ENCODE data around the gene C22orf39. TPM values are rescaled to one million over a fixed set of nuclear protein-coding genes. Genes with fewer than 3 reads are reported as not detected.
A peak's percentile ranks its signal among the peaks of the same experiment; 100 is the strongest.

The C22orf39 gene
- total RNA-seq, 1 experiment from 2014 or later = 39.0 TPM

- H3K36me3 ChIP-seq (ENCODE audit: insufficient read depth, low read length) = peaks cover 35% of the 10 kb centered on the region
Observed at GRCh38 chr22:19479355-19480172, 32.1 kb upstream of the C22orf39 start, which contains the start of gene CDC45. TSS of gene CDC45 (plus strand) at chr22:19479920. CDS start at chr22:19479969, 49 bp downstream.

DNA sequence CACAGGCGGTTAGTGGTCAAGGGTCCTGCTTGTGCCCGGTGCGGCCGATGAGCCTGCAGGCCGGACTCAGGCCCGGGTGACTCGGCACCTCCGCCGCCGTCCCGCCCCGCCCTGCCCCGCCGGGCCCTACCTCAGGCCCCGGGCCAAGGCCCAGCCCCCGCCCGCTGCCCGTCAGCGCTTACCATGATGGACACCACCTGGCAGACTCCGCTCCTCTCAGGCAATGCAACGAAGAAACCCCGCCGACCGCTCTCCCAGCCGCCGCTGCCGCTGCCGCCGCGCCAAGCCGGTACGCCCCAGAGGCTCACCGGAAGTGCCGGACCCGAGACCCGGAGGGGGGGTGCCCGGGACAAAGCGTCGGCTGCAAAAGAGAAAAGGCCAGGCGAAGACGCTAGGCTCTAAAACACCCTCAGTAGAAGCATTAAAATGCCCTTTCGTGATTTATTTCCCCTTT, 31.4 kb upstream of the C22orf39 start, which contains the start of gene UFD1:
TSS of gene UFD1 (minus strand) at position 293 of the 454 bp plus-strand sequence. CDS start at position 185, 108 bp downstream.
- Histone ChIP-seq H4K20me1 (ENCODE audit: insufficient read depth, low read depth, low read length) (peaks cover 3% of the 10 kb centered on the region; the same call in 1 of the 2 replicates), H3K36me3 (ENCODE audit: insufficient read depth, low read length) (peaks cover 30% of the 10 kb centered on the region), H3K27ac (ENCODE audit: low read length) (peak within 1 kb of the TSS; percentile 88), H3K9me2 (replicated peaks; ENCODE audit: insufficient read depth, low read length) (no peaks in the 10 kb centered on the region), H3K79me2 (ENCODE audit: low read length) (peaks cover 75% of the 10 kb centered on the region), H3K9me3 (ENCODE audit: low read length) (no peaks in the 10 kb centered on the region), H3K4me3 (ENCODE audit: low read length) (peak within 1 kb of the TSS; percentile 77), H3K9ac (ENCODE audit: low read length) (peak within 1 kb of the TSS; percentile 87), H3K4me1 (ENCODE audit: low read length) (peaks cover 24% of the 10 kb centered on the region), H3K27me3 (ENCODE audit: low read length) (no peaks in the 10 kb centered on the region), H2AFZ (ENCODE audit: low read length) (peak within 1 kb of the TSS; percentile 68; the same call in 1 of the 2 replicates), H3K4me2 (ENCODE audit: low read depth, low read length, poor library complexity, severe bottlenecking) (peak within 1 kb of the TSS; percentile 85)
- peak; percentile 93 for DNase-seq

More at GRCh38 chr22:19479355-19480172, 32.1 kb upstream of the C22orf39 start, which contains the start of gene CDC45:
- Histone ChIP-seq H3K4me1 (ENCODE audit: low read length) (peaks cover 24% of the 10 kb centered on the region), H3K9me2 (replicated peaks; ENCODE audit: insufficient read depth, low read length) (no peaks in the 10 kb centered on the region), H3K9ac (ENCODE audit: low read length) (peak within 1 kb of the TSS; percentile 87), H4K20me1 (ENCODE audit: insufficient read depth, low read depth, low read length) (peaks cover 3% of the 10 kb centered on the region; the same call in 1 of the 2 replicates), H2AFZ (ENCODE audit: low read length) (peak within 1 kb of the TSS; percentile 68; the same call in 1 of the 2 replicates), H3K4me3 (ENCODE audit: low read length) (peak within 1 kb of the TSS; percentile 77), H3K79me2 (ENCODE audit: low read length) (peaks cover 78% of the 10 kb centered on the region), H3K4me2 (ENCODE audit: low read depth, low read length, poor library complexity, severe bottlenecking) (peak within 1 kb of the TSS; percentile 85), H3K27me3 (ENCODE audit: low read length) (no peaks in the 10 kb centered on the region), H3K9me3 (ENCODE audit: low read length) (no peaks in the 10 kb centered on the region), H3K27ac (ENCODE audit: low read length) (peak within 1 kb of the TSS; percentile 88)
- peak; percentile 99 for DNase-seq

DNA sequence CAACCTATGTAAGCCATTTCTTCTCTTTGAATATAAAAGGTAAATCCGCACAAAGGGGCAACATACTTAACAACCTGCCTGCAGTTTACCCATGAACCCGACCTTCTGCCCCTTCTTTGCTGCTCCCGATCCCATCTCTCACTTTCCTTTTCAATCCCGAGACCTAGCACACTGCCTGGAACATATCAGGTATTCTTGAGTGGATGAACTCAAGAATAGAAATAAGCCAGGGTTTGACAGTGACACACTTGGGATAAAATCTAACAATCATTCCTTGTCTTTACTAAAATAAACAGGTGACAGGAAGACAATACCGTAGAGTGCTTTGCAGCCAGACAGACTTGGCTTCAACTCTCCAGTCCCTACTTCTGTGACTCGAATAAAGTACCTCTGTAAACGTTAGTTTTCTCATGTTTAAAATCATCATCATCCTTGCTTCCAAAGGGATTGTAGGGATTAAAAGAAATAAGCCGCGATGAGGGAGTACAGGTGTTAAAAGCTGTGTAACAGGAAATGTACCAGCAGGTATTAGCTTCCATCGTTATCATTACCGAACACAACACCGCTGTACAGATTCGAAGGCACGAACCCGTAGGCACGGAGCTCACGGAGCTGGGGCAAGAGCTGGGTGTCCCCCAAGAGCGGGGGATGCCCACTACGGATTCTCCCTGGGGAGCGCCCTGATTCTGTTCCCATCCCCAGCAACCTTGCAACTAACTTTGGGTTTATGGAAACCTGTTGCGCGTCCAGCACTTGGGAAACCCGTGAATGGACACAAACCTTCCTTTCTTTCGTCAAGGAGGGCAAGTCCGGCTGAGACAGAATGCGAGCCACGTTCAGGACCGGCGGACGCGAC, 30.8 kb upstream of the C22orf39 start:
- H3K9ac ChIP-seq (ENCODE audit: low read length) = peak overlapping the region; percentile 87
- DNase-seq = peak; percentile 69
- peaks cover 23% of the 10 kb centered on the region; the same call in 1 of the 2 replicates for H3K36me3 ChIP-seq (ENCODE audit: insufficient read depth, low read length)
- H3K4me2 ChIP-seq (ENCODE audit: low read depth, low read length, poor library complexity, severe bottlenecking) = peak overlapping the region; percentile 85
- H3K27me3 ChIP-seq (ENCODE audit: low read length) = no peaks in the 10 kb centered on the region
- H4K20me1 ChIP-seq (ENCODE audit: insufficient read depth, low read depth, low read length) = peaks cover 3% of the 10 kb centered on the region; the same call in 1 of the 2 replicates
- no peaks in the 10 kb centered on the region for H3K9me3 ChIP-seq (ENCODE audit: low read length)
- H3K4me3 ChIP-seq (ENCODE audit: low read length) = peak overlapping the region; percentile 77
- H2AFZ ChIP-seq (ENCODE audit: low read length) = no peak overlapping the region
- peak overlapping the region; percentile 88 for H3K27ac ChIP-seq (ENCODE audit: low read length)
- peaks cover 24% of the 10 kb centered on the region for H3K4me1 ChIP-seq (ENCODE audit: low read length)
- H3K9me2 ChIP-seq (replicated peaks; ENCODE audit: insufficient read depth, low read length) = no peaks in the 10 kb centered on the region
- H3K79me2 ChIP-seq (ENCODE audit: low read length) = peaks cover 75% of the 10 kb centered on the region

- Histone ChIP-seq H3K4me3 (ENCODE audit: low read length) (peak overlapping the region; percentile 77), H3K9me3 (ENCODE audit: low read length) (no peaks in the 10 kb centered on the region), H3K4me1 (ENCODE audit: low read length) (peaks cover 24% of the 10 kb centered on the region), H3K9me2 (replicated peaks; ENCODE audit: insufficient read depth, low read length) (no peaks in the 10 kb centered on the region), H3K36me3 (ENCODE audit: insufficient read depth, low read length) (peaks cover 20% of the 10 kb centered on the region; the same call in 1 of the 2 replicates), H3K27me3 (ENCODE audit: low read length) (no peaks in the 10 kb centered on the region), H4K20me1 (ENCODE audit: insufficient read depth, low read depth, low read length) (peaks cover 3% of the 10 kb centered on the region; the same call in 1 of the 2 replicates), H3K4me2 (ENCODE audit: low read depth, low read length, poor library complexity, severe bottlenecking) (peak overlapping the region; percentile 85), H3K79me2 (ENCODE audit: low read length) (peaks cover 79% of the 10 kb centered on the region), H2AFZ (ENCODE audit: low read length) (no peak overlapping the region), H3K27ac (ENCODE audit: low read length) (peak overlapping the region; percentile 59), H3K9ac (ENCODE audit: low read length) (peak overlapping the region; percentile 87)
- peak; percentile 69 for DNase-seq
Observed at GRCh38 chr22:19477321-19478044, 30.0 kb upstream of the C22orf39 start.

GRCh38 chr22:19476023-19476422, 28.5 kb upstream of the C22orf39 start:
- no peaks in the 10 kb centered on the region for H3K27me3 ChIP-seq (ENCODE audit: low read length)
- no peaks in the 10 kb centered on the region for H3K9me2 ChIP-seq (replicated peaks; ENCODE audit: insufficient read depth, low read length)
- H4K20me1 ChIP-seq (ENCODE audit: insufficient read depth, low read depth, low read length) = peaks cover 3% of the 10 kb centered on the region; the same call in 1 of the 2 replicates
- no peak overlapping the region for H3K27ac ChIP-seq (ENCODE audit: low read length)
- no peak for DNase-seq
- H2AFZ ChIP-seq (ENCODE audit: low read length) = no peak overlapping the region
- H3K4me2 ChIP-seq (ENCODE audit: low read depth, low read length, poor library complexity, severe bottlenecking) = no peak overlapping the region
- no peak overlapping the region for H3K9ac ChIP-seq (ENCODE audit: low read length)
- peaks cover 69% of the 10 kb centered on the region for H3K79me2 ChIP-seq (ENCODE audit: low read length)
- no peak overlapping the region for H3K4me3 ChIP-seq (ENCODE audit: low read length)
- H3K4me1 ChIP-seq (ENCODE audit: low read length) = peaks cover 23% of the 10 kb centered on the region
- no peaks in the 10 kb centered on the region for H3K9me3 ChIP-seq (ENCODE audit: low read length)
- H3K36me3 ChIP-seq (ENCODE audit: insufficient read depth, low read length) = peaks cover 13% of the 10 kb centered on the region; the same call in 1 of the 2 replicates

- peaks cover 3% of the 10 kb centered on the region; the same call in 1 of the 2 replicates for H4K20me1 ChIP-seq (ENCODE audit: insufficient read depth, low read depth, low read length)
Observed at GRCh38 chr22:19473578-19473977, 26.1 kb upstream of the C22orf39 start.

GRCh38 chr22:19472233-19472632, 24.7 kb upstream of the C22orf39 start:
- peaks cover 3% of the 10 kb centered on the region; the same call in 1 of the 2 replicates for H4K20me1 ChIP-seq (ENCODE audit: insufficient read depth, low read depth, low read length)
- DNase-seq = no peak
- no peaks in the 10 kb centered on the region for H3K9me2 ChIP-seq (replicated peaks; ENCODE audit: insufficient read depth, low read length)
- H3K4me3 ChIP-seq (ENCODE audit: low read length) = no peak overlapping the region
- no peak overlapping the region for H3K27ac ChIP-seq (ENCODE audit: low read length)
- H3K79me2 ChIP-seq (ENCODE audit: low read length) = peaks cover 39% of the 10 kb centered on the region
- H3K4me1 ChIP-seq (ENCODE audit: low read length) = peaks cover 10% of the 10 kb centered on the region
- no peak overlapping the region for H2AFZ ChIP-seq (ENCODE audit: low read length)
- H3K4me2 ChIP-seq (ENCODE audit: low read depth, low read length, poor library complexity, severe bottlenecking) = no peak overlapping the region
- no peaks in the 10 kb centered on the region for H3K27me3 ChIP-seq (ENCODE audit: low read length)
- no peaks in the 10 kb centered on the region for H3K9me3 ChIP-seq (ENCODE audit: low read length)
- peaks cover 31% of the 10 kb centered on the region; the same call in 1 of the 2 replicates for H3K36me3 ChIP-seq (ENCODE audit: insufficient read depth, low read length)
- no peak overlapping the region for H3K9ac ChIP-seq (ENCODE audit: low read length)

More at GRCh38 chr22:19473578-19473977, 26.1 kb upstream of the C22orf39 start:
- Histone ChIP-seq H3K27ac (ENCODE audit: low read length) (no peak overlapping the region), H3K4me2 (ENCODE audit: low read depth, low read length, poor library complexity, severe bottlenecking) (no peak overlapping the region), H3K9ac (ENCODE audit: low read length) (no peak overlapping the region), H3K4me3 (ENCODE audit: low read length) (no peak overlapping the region), H3K27me3 (ENCODE audit: low read length) (no peaks in the 10 kb centered on the region), H3K9me2 (replicated peaks; ENCODE audit: insufficient read depth, low read length) (no peaks in the 10 kb centered on the region), H3K9me3 (ENCODE audit: low read length) (no peaks in the 10 kb centered on the region), H3K36me3 (ENCODE audit: insufficient read depth, low read length) (peaks cover 23% of the 10 kb centered on the region; the same call in 1 of the 2 replicates), H3K4me1 (ENCODE audit: low read length) (peaks cover 18% of the 10 kb centered on the region), H3K79me2 (ENCODE audit: low read length) (peaks cover 53% of the 10 kb centered on the region), H2AFZ (ENCODE audit: low read length) (no peak overlapping the region)
- peak; percentile 60 for DNase-seq
